Peyer's patch (tissue), 4 donors: Measurements from ENCODE around the gene RABGEF1. TPM values are rescaled to one million over a fixed set of nuclear protein-coding genes. Genes with fewer than 3 reads are reported as not detected.

ENCODE experiments used
- DNase-seq, 3 donors: peaks; one replicate each; pipeline ENCODE4 v3.0.0-alpha.2; 2017 to 2019
- H3K27ac ChIP-seq, 4 donors: fragments of 200-600 bp; sonication (generic); one replicate each; pipeline ENCODE4 v1.5.1; 2016 to 2019
- H3K27me3 ChIP-seq, 2 donors: fragments of 200-600 bp; sonication (generic); one replicate each; pipeline ENCODE4 v1.5.1; 2019
- H3K36me3 ChIP-seq, 3 donors: fragments of 200-600 bp; sonication (generic); one replicate each; pipeline ENCODE4 v1.5.1; 2016 to 2019
- H3K4me1 ChIP-seq, 4 donors: fragments of 200-600 bp; sonication (generic); one replicate each; pipeline ENCODE4 v1.5.1; 2016 to 2019
- H3K4me3 ChIP-seq, 4 donors: fragments of 200-600 bp; sonication (generic); 1 replicate in 3 of 4; 2 replicates in 1 of 4; pipeline ENCODE4 v1.5.1; 2016 to 2019; ENCODE audit warnings: mild to moderate bottlenecking in 1 of 4
- H3K9me3 ChIP-seq, 4 donors: fragments of 200-600 bp; sonication (generic); one replicate each; pipeline ENCODE4 v1.5.1; 2016 to 2019; ENCODE audit warnings: mild to moderate bottlenecking in 1 of 4
- CTCF ChIP-seq, 6 experiments: fragments of 450-650 bp in 4 of 6; fragments of 200-600 bp in 2 of 6; sonication (generic) in 1 of 6; IDR thresholded peaks; one replicate each; pipeline ENCODE4 v1.5.1; 2017 to 2019; ENCODE audit warnings: antibody characterized with exemption in 6 of 6, mild to moderate bottlenecking in 3 of 6, moderate library complexity in 1 of 6
- POLR2A ChIP-seq, 2 donors: fragments of 450-650 bp; IDR thresholded peaks; one replicate each; pipeline ENCODE4 v1.5.1; 2017; ENCODE audit warnings: antibody characterized with exemption in 2 of 2, mild to moderate bottlenecking in 2 of 2, moderate library complexity in 2 of 2
- total RNA-seq, 4 donors: library from RNA; depleted of rRNA; stranded (reverse); fragments of >200 nt; gene quantifications; one replicate each; pipeline ENCODE4 v1.1.0, GENCODE V29; 2016

RABGEF1 gene
- total RNA-seq, 4 donors from 2014 or later = 24.2 to 47.9 (median 28.1) TPM

GRCh38 chr7:66729274-66729673, 11.3 kb upstream of the RABGEF1 start:
- no peak for DNase-seq
- Histone ChIP-seq H3K27me3 (no peaks in the 10 kb centered on the region), H3K9me3 (peaks cover 0 to 3% (median 1%) of the 10 kb centered on the region in 4 donors), H3K36me3 (peaks cover 0 to 9% (median 0%) of the 10 kb centered on the region in 3 donors), H3K4me1 (no peaks in the 10 kb centered on the region), H3K4me3 (no peak overlapping the region), H3K27ac (no peak overlapping the region)
- TF ChIP-seq CTCF (IDR thresholded peaks at IDR 0.05) (no peak), POLR2A (IDR thresholded peaks at IDR 0.05) (no peak)

GRCh38 chr7:66731986-66732385, 8.5 kb upstream of the RABGEF1 start:
- Histone ChIP-seq H3K27me3 (no peaks in the 10 kb centered on the region), H3K4me3 (no peak overlapping the region), H3K4me1 (no peaks in the 10 kb centered on the region), H3K9me3 (peaks cover 0 to 4% (median 0%) of the 10 kb centered on the region in 4 donors), H3K27ac (no peak overlapping the region), H3K36me3 (no peaks in the 10 kb centered on the region)
- no peak for TF ChIP-seq CTCF (IDR thresholded peaks at IDR 0.05)
- no peak for TF ChIP-seq POLR2A (IDR thresholded peaks at IDR 0.05)
- no peak for DNase-seq

- peaks cover 0 to 3% (median 1%) of the 10 kb centered on the region in 4 donors for H3K4me1 ChIP-seq
- H3K4me3 ChIP-seq = no peak overlapping the region
- no peaks in the 10 kb centered on the region for H3K36me3 ChIP-seq
- peaks cover 0 to 4% (median 0%) of the 10 kb centered on the region in 4 donors for H3K9me3 ChIP-seq
- H3K27ac ChIP-seq = no peak overlapping the region
- no peak for DNase-seq
- TF ChIP-seq CTCF (IDR thresholded peaks at IDR 0.05) (no peak), POLR2A (IDR thresholded peaks at IDR 0.05) (no peak)
- no peaks in the 10 kb centered on the region for H3K27me3 ChIP-seq
Measured at GRCh38 chr7:66732439-66732838, 8.1 kb upstream of the RABGEF1 start.

GRCh38 chr7:66734006-66734405, 6.5 kb upstream of the RABGEF1 start:
- no peak overlapping the region for H3K27ac ChIP-seq
- no peaks in the 10 kb centered on the region for H3K27me3 ChIP-seq
- H3K9me3 ChIP-seq = peaks cover 0 to 4% (median 0%) of the 10 kb centered on the region in 4 donors
- no peak overlapping the region for H3K4me3 ChIP-seq
- no peaks in the 10 kb centered on the region for H3K36me3 ChIP-seq
- H3K4me1 ChIP-seq = peaks cover 0 to 3% (median 1%) of the 10 kb centered on the region in 4 donors
- no peak for DNase-seq
- TF ChIP-seq CTCF (IDR thresholded peaks at IDR 0.05) (no peak), POLR2A (IDR thresholded peaks at IDR 0.05) (no peak)

GRCh38 chr7:66735154-66735553, 5.4 kb upstream of the RABGEF1 start:
- no peak for DNase-seq
- peaks cover 0 to 3% (median 1%) of the 10 kb centered on the region in 4 donors for H3K4me1 ChIP-seq
- H3K9me3 ChIP-seq = peaks cover 0 to 4% (median 0%) of the 10 kb centered on the region in 4 donors
- no peak overlapping the region for H3K4me3 ChIP-seq
- no peak for TF ChIP-seq CTCF (IDR thresholded peaks at IDR 0.05)
- no peak for TF ChIP-seq POLR2A (IDR thresholded peaks at IDR 0.05)
- H3K27ac ChIP-seq = no peak overlapping the region
- no peaks in the 10 kb centered on the region for H3K27me3 ChIP-seq
- no peaks in the 10 kb centered on the region for H3K36me3 ChIP-seq

GRCh38 chr7:66735850-66736249, 4.7 kb upstream of the RABGEF1 start:
- no peak for DNase-seq
- H3K36me3 ChIP-seq = no peaks in the 10 kb centered on the region
- H3K4me1 ChIP-seq = peaks cover 0 to 3% (median 1%) of the 10 kb centered on the region in 4 donors
- no peak for TF ChIP-seq CTCF (IDR thresholded peaks at IDR 0.05)
- TF ChIP-seq POLR2A (IDR thresholded peaks at IDR 0.05) = no peak
- H3K27me3 ChIP-seq = no peaks in the 10 kb centered on the region
- no peak overlapping the region for H3K27ac ChIP-seq
- peaks cover 0 to 4% (median 0%) of the 10 kb centered on the region in 4 donors for H3K9me3 ChIP-seq
- no peak overlapping the region for H3K4me3 ChIP-seq
